ENCODE measurements around the gene LRRK1.

The LRRK1 gene

GRCh38 chr15:101113114-101114005, 194.2 kb downstream of the LRRK1 start:
- H3K36me3 ChIP-seq (replicated peaks), result no peaks in the 10 kb centered on the region
- in situ Hi-C loops (cut with MboI; ENCODE audit: low sequenced_read_pairs), result no loop called here
- no peak overlapping the region for H3K4me3 ChIP-seq
- no peaks in the 10 kb centered on the region for H3K9me3 ChIP-seq
- H3K27me3 ChIP-seq (ENCODE audit: low read depth), result no peaks in the 10 kb centered on the region
- DNase-seq (ENCODE audit: low spot score in 2 of 2), result no peak
- no peaks in the 10 kb centered on the region for H3K4me1 ChIP-seq

- Histone ChIP-seq H3K4me1 (no peaks in the 10 kb centered on the region), H3K4me3 (no peak overlapping the region), H3K36me3 (replicated peaks) (no peaks in the 10 kb centered on the region), H3K9me3 (no peaks in the 10 kb centered on the region), H3K27me3 (ENCODE audit: low read depth) (no peaks in the 10 kb centered on the region)
- in situ Hi-C loops (cut with MboI; ENCODE audit: low sequenced_read_pairs), result no loop called here
- no peak for DNase-seq (ENCODE audit: low spot score in 2 of 2)
Observed at GRCh38 chr15:101114166-101114565, 195.0 kb downstream of the LRRK1 start.

- no peaks in the 10 kb centered on the region for H3K4me1 ChIP-seq
- H3K36me3 ChIP-seq (replicated peaks), result no peaks in the 10 kb centered on the region
- no peak overlapping the region for H3K4me3 ChIP-seq
- no peak for DNase-seq (ENCODE audit: low spot score in 2 of 2)
- no peaks in the 10 kb centered on the region for H3K27me3 ChIP-seq (ENCODE audit: low read depth)
- H3K9me3 ChIP-seq, result no peaks in the 10 kb centered on the region
- in situ Hi-C loops (cut with MboI; ENCODE audit: low sequenced_read_pairs), result no loop called here
Observed at GRCh38 chr15:101114610-101115009, 195.5 kb downstream of the LRRK1 start.

GRCh38 chr15:101115393-101115785, 196.2 kb downstream of the LRRK1 start:
- H3K9me3 ChIP-seq, result no peaks in the 10 kb centered on the region
- no peak overlapping the region for H3K4me3 ChIP-seq
- in situ Hi-C loops (cut with MboI; ENCODE audit: low sequenced_read_pairs), result no loop called here
- no peak for DNase-seq (ENCODE audit: low spot score in 2 of 2)
- H3K36me3 ChIP-seq (replicated peaks), result no peaks in the 10 kb centered on the region
- no peaks in the 10 kb centered on the region for H3K27me3 ChIP-seq (ENCODE audit: low read depth)
- H3K4me1 ChIP-seq, result no peaks in the 10 kb centered on the region

- Histone ChIP-seq H3K27me3 (ENCODE audit: low read depth) (no peaks in the 10 kb centered on the region), H3K4me3 (no peak overlapping the region), H3K4me1 (no peaks in the 10 kb centered on the region), H3K36me3 (replicated peaks) (no peaks in the 10 kb centered on the region), H3K9me3 (no peaks in the 10 kb centered on the region)
- no peak for DNase-seq (ENCODE audit: low spot score in 2 of 2)
- in situ Hi-C loops (cut with MboI; ENCODE audit: low sequenced_read_pairs), result no loop called here
Observed at GRCh38 chr15:101115786-101116680, 196.9 kb downstream of the LRRK1 start.

GRCh38 chr15:101116681-101116976, 197.5 kb downstream of the LRRK1 start:
- DNase-seq (ENCODE audit: low spot score in 2 of 2), result no peak
- no peaks in the 10 kb centered on the region for H3K36me3 ChIP-seq (replicated peaks)
- in situ Hi-C loops (cut with MboI; ENCODE audit: low sequenced_read_pairs), result no loop called here
- H3K4me1 ChIP-seq, result no peaks in the 10 kb centered on the region
- no peaks in the 10 kb centered on the region for H3K9me3 ChIP-seq
- H3K27me3 ChIP-seq (ENCODE audit: low read depth), result no peaks in the 10 kb centered on the region
- no peak overlapping the region for H3K4me3 ChIP-seq

- no peaks in the 10 kb centered on the region for H3K36me3 ChIP-seq (replicated peaks)
- no peaks in the 10 kb centered on the region for H3K4me1 ChIP-seq
- in situ Hi-C loops (cut with MboI; ENCODE audit: low sequenced_read_pairs), result no loop called here
- no peaks in the 10 kb centered on the region for H3K9me3 ChIP-seq
- DNase-seq (ENCODE audit: low spot score in 2 of 2), result no peak
- no peak overlapping the region for H3K4me3 ChIP-seq
- no peaks in the 10 kb centered on the region for H3K27me3 ChIP-seq (ENCODE audit: low read depth)
Observed at GRCh38 chr15:101118116-101118515, 199.0 kb downstream of the LRRK1 start.

- Histone ChIP-seq H3K36me3 (replicated peaks) (no peaks in the 10 kb centered on the region), H3K9me3 (no peaks in the 10 kb centered on the region), H3K4me3 (no peak overlapping the region), H3K4me1 (no peaks in the 10 kb centered on the region), H3K27me3 (ENCODE audit: low read depth) (no peaks in the 10 kb centered on the region)
- in situ Hi-C loops (cut with MboI; ENCODE audit: low sequenced_read_pairs), result no loop called here
- no peak for DNase-seq (ENCODE audit: low spot score in 2 of 2)
Observed at GRCh38 chr15:101118615-101119014, 199.5 kb downstream of the LRRK1 start.

- no peaks in the 10 kb centered on the region for H3K36me3 ChIP-seq (replicated peaks)
- no peak overlapping the region for H3K4me3 ChIP-seq
- in situ Hi-C loops (cut with MboI; ENCODE audit: low sequenced_read_pairs), result no loop called here
- H3K27me3 ChIP-seq (ENCODE audit: low read depth), result no peaks in the 10 kb centered on the region
- no peaks in the 10 kb centered on the region for H3K9me3 ChIP-seq
- no peak for DNase-seq (ENCODE audit: low spot score in 2 of 2)
- H3K4me1 ChIP-seq, result no peaks in the 10 kb centered on the region
Observed at GRCh38 chr15:101119181-101119580, 200.0 kb downstream of the LRRK1 start.

Data from HAP-1 (cell line).